ENCODE measurements around the gene TMPRSS9.

DNA sequence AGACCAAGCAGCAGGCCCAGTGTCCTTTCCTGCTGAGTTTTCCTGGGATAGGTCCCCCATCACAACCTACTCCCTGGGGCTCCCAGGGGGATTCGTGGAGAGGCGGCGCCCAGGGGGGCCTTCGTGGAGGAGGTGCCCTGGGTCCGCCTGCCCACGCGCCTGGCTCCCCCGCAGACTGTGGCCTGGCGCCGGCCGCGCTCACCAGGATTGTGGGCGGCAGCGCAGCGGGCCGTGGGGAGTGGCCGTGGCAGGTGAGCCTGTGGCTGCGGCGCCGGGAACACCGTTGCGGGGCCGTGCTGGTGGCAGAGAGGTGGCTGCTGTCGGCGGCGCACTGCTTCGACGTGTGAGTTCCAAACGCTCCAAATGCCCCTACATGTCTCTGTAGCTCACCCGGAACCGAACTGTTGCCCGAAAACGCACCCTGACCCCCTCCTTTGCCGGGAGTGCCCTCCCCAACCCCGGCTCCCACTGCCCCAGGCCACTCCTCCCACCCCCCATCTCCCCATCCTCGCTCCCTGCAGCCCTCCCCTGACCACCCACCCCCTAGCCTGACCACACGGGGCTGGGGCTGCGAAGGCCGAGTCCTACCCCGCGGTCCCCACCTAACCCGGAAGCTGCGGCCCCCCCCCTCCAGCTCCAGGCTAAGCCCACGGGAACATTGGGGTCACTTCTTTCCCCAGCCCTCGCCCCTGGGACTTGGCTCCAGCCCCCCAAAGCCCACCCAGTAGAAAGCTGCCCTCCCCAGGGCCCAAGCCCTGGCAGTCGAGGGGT, 64.0 kb downstream of the TMPRSS9 start:
- TF ChIP-seq, protein P1, sequence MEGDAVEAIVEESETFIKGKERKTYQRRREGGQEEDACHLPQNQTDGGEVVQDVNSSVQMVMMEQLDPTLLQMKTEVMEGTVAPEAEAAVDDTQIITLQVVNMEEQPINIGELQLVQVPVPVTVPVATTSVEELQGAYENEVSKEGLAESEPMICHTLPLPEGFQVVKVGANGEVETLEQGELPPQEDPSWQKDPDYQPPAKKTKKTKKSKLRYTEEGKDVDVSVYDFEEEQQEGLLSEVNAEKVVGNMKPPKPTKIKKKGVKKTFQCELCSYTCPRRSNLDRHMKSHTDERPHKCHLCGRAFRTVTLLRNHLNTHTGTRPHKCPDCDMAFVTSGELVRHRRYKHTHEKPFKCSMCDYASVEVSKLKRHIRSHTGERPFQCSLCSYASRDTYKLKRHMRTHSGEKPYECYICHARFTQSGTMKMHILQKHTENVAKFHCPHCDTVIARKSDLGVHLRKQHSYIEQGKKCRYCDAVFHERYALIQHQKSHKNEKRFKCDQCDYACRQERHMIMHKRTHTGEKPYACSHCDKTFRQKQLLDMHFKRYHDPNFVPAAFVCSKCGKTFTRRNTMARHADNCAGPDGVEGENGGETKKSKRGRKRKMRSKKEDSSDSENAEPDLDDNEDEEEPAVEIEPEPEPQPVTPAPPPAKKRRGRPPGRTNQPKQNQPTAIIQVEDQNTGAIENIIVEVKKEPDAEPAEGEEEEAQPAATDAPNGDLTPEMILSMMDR (conservative IDR thresholded peaks at IDR 0.05 in 1 of 2, IDR thresholded peaks at IDR 0.05 in 1 of 2; ENCODE audit: extremely low read depth in 1 of 2, insufficient read depth in 1 of 2, low read depth in 1 of 2, low read length in 2 of 2) = no peak
- TF ChIP-seq EZH2 (IDR thresholded peaks at IDR 0.05; ENCODE audit: borderline replicate concordance, low read length) = no peak
